Mammary epithelial cell (primary cell): ENCODE measurements around the gene ZNF804A.

Experiments used
- CTCF ChIP-seq, 2 donors: IDR thresholded peaks in 1 of 2; conservative IDR thresholded peaks in 1 of 2; 2 replicates each; pipeline ENCODE4 v1.5.1; 2011 to 2012; ENCODE audit warnings: inconsistent platforms in 2 of 2, low read length in 2 of 2, mild to moderate bottlenecking in 2 of 2, control low read depth in 1 of 2, low read depth in 1 of 2; ENCODE audit not compliant: insufficient read depth in 1 of 2; ENCODE audit errors: extremely low read depth in 1 of 2
- EZH2 ChIP-seq: IDR thresholded peaks from 2 replicates; pipeline ENCODE4 v1.6.1; 2012; ENCODE audit warnings: low read length, inconsistent platforms, borderline replicate concordance

GRCh38 chr2:184602734-184603133 lies 4.4 kb downstream of the ZNF804A start:
- TF ChIP-seq CTCF (conservative IDR thresholded peaks at IDR 0.05 in 1 of 2, IDR thresholded peaks at IDR 0.05 in 1 of 2; ENCODE audit: extremely low read depth in 1 of 2, insufficient read depth in 1 of 2, low read depth in 1 of 2, low read length in 2 of 2) (no peak), EZH2 (no peak)
